Neural cell (in vitro differentiated cells): Measurements from ENCODE around the gene UBE2H. TPM values are rescaled to one million over a fixed set of nuclear protein-coding genes. Genes with fewer than 3 reads are reported as not detected.

Source experiments
- H2AFZ ChIP-seq: fragments of 200-600, 300-800 bp; sonication (generic), shearing (Covaris generic); 2 replicates; pipeline ENCODE4 v1.6.0; 2014; ENCODE audit warnings: low read depth, mild to moderate bottlenecking, antibody characterized with exemption, low read length, moderate library complexity
- H3F3A ChIP-seq: fragments of 200-600 bp; shearing (Covaris generic); 2 replicates; pipeline ENCODE4 v1.6.1; 2016; ENCODE audit warnings: mild to moderate bottlenecking, moderate library complexity, mixed read lengths, antibody characterized with exemption, low read length; ENCODE audit not compliant: insufficient read depth, poor library complexity, severe bottlenecking
- H3K27ac ChIP-seq: fragments of 200-600, 300-800 bp; sonication (generic), shearing (Covaris generic); 2 replicates; pipeline ENCODE4 v1.5.1; 2014; ENCODE audit warnings: mild to moderate bottlenecking, low read length, moderate library complexity
- H3K27me3 ChIP-seq: fragments of 300-800, 200-600 bp; sonication (generic), shearing (Covaris generic); 2 replicates; pipeline ENCODE4 v1.6.0; 2014; ENCODE audit warnings: mild to moderate bottlenecking, low read depth, low read length, moderate library complexity; ENCODE audit not compliant: insufficient read depth
- H3K36me3 ChIP-seq: fragments of 300-800, 200-600 bp; sonication (generic), shearing (Covaris generic); 2 replicates; pipeline ENCODE4 v1.5.1; 2014; ENCODE audit warnings: mild to moderate bottlenecking, antibody characterized with exemption, low read length, moderate library complexity; ENCODE audit not compliant: insufficient read depth
- H3K4me2 ChIP-seq: fragments of 300-800, 200-600 bp; sonication (generic), shearing (Covaris generic); 2 replicates; pipeline ENCODE4 v1.6.0; 2014; ENCODE audit warnings: mild to moderate bottlenecking, low read length
- H3K4me3 ChIP-seq: fragments of 300-800, 200-600 bp; sonication (generic), shearing (Covaris generic); 2 replicates; pipeline ENCODE4 v1.5.1; 2014; ENCODE audit warnings: mild to moderate bottlenecking, low read length, moderate library complexity
- H3K79me2 ChIP-seq: fragments of 200-600 bp; shearing (Covaris generic); replicated peaks from 2 replicates; pipeline ENCODE4 v1.6.0; 2014; ENCODE audit warnings: mild to moderate bottlenecking, low read length, moderate library complexity; ENCODE audit not compliant: insufficient read depth
- H3K9ac ChIP-seq: fragments of 300-800, 200-600 bp; sonication (generic), shearing (Covaris generic); 2 replicates; pipeline ENCODE4 v1.6.1; 2016; ENCODE audit warnings: mild to moderate bottlenecking, low read length, mixed read lengths
- H3K9me2 ChIP-seq: fragments of 200-600 bp; shearing (Covaris generic); 2 replicates; pipeline ENCODE4 v1.6.1; 2016; ENCODE audit warnings: mild to moderate bottlenecking, low read length, mixed read lengths; ENCODE audit not compliant: insufficient read depth
- H3K9me3 ChIP-seq: fragments of 200-600, 300-800 bp; sonication (generic), shearing (Covaris generic); 2 replicates; pipeline ENCODE4 v1.6.1; 2016; ENCODE audit warnings: mild to moderate bottlenecking, mixed run types, low read length, moderate library complexity, mixed read lengths
- H4K20me1 ChIP-seq: fragments of 200-600 bp; shearing (Covaris generic); 2 replicates; pipeline ENCODE4 v1.6.1; 2016; ENCODE audit warnings: mild to moderate bottlenecking, mixed run types; ENCODE audit not compliant: insufficient read depth
- EP300 ChIP-seq: fragments of 450-650 bp; conservative IDR thresholded peaks from 2 replicates; pipeline ENCODE4 v1.6.1; 2014; ENCODE audit warnings: antibody characterized with exemption, mild to moderate bottlenecking, moderate library complexity; ENCODE audit not compliant: poor library complexity, severe bottlenecking
- EZH2 ChIP-seq: fragments of 200-600, 300-800 bp; shearing (Covaris generic), sonication (generic); IDR thresholded peaks from 2 replicates; pipeline ENCODE4 v1.6.1; 2014; ENCODE audit warnings: antibody characterized with exemption, low read length, borderline replicate concordance, mild to moderate bottlenecking; ENCODE audit not compliant: insufficient read depth, poor library complexity, severe bottlenecking
- MXI1 ChIP-seq: fragments of 450-650 bp; conservative IDR thresholded peaks from 2 replicates; pipeline ENCODE4 v1.6.1; 2014; ENCODE audit warnings: antibody characterized with exemption, mild to moderate bottlenecking; ENCODE audit not compliant: poor library complexity, severe bottlenecking
- POLR2AphosphoS5 ChIP-seq: IDR thresholded peaks from 2 replicates; pipeline ENCODE4 v1.6.1; 2012
- RAD21 ChIP-seq: fragments of 450-650 bp; conservative IDR thresholded peaks from 2 replicates; pipeline ENCODE4 v1.6.1; 2014; ENCODE audit warnings: antibody characterized with exemption, mild to moderate bottlenecking, moderate library complexity
- SMC3 ChIP-seq: fragments of 450-650 bp; conservative IDR thresholded peaks from 2 replicates; pipeline ENCODE4 v1.6.1; 2014; ENCODE audit warnings: antibody characterized with exemption, mild to moderate bottlenecking, moderate library complexity; ENCODE audit not compliant: poor library complexity
- TAF1 ChIP-seq: IDR thresholded peaks from 2 replicates; pipeline ENCODE4 v1.6.1; 2012; ENCODE audit warnings: low read depth
- polyA plus RNA-seq: library from polyadenylated mRNA; depleted of rRNA; stranded (reverse); fragments of >200 nt; gene quantifications from 2 replicates; pipeline ENCODE4 v1.2.3, GENCODE V29; 2014
- TF ChIP-seq, protein P1 (sequence below): fragments of 450-650 bp; IDR thresholded peaks from 2 replicates; pipeline ENCODE4 v1.5.1; 2014; ENCODE audit warnings: antibody characterized with exemption, mild to moderate bottlenecking, moderate library complexity; ENCODE audit not compliant: poor library complexity, severe bottlenecking
- TF ChIP-seq, protein P2 (sequence below): IDR thresholded peaks from 2 replicates; pipeline ENCODE4 v1.6.1; 2012; ENCODE audit warnings: borderline replicate concordance

Gene UBE2H
- polyA plus RNA-seq, 1 donor from 2014 or later, result 96.1 TPM

DNA sequence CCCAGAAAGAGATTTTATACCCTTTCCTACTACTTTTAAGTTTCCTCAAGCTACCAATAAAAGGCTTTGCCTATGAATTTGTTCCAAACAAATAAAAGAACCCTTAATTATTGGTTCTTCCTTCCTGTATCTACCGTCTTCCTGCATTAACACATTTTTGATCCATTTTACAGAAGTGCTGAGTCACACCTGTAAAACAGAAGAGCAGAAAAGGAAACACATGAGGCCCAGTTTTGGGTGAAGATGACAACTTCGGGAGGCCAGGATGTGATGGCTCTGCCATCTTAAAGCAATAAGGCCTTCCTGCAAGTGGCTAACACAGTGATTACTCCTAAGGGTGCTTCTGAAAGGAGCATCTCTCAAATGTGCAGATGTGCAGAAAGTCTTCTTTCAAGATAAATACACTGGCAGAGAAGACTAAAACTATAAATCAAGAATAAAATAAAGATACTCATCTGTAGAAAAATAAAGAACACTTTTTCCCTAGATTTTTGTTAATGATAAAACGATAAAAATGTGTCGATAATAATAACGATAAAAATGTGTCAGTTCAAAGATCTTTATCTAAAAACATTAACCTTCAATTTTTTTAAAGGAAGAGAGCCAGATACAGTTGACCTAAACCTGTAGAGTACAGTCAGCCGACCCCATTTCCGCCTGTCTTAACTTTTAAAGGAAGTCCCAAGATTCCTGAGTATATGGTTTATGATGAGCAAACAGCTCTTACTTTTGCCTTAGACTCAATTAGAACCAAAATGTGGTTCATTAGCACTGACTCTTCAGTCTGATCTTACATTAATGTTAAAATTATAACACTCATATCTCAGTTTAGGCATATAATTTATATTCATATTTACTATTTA is 108.6 kb downstream of the UBE2H start:
- Histone ChIP-seq H4K20me1 (no peaks in the 10 kb centered on the region), H3K4me3 (no peak overlapping the region), H3K4me2 (no peak overlapping the region), H2AFZ (no peak overlapping the region), H3K9ac (no peak overlapping the region), H3K27me3 (no peaks in the 10 kb centered on the region), H3K27ac (no peak overlapping the region), H3K9me2 (no peaks in the 10 kb centered on the region), H3K79me2 (no peaks in the 10 kb centered on the region), H3K36me3 (no peaks in the 10 kb centered on the region), H3F3A (peaks cover 3% of the 10 kb centered on the region), H3K9me3 (no peaks in the 10 kb centered on the region)
- TF ChIP-seq POLR2AphosphoS5 (no peak), TAF1 (no peak), EZH2 (no peak), RAD21 (no peak), SMC3 (no peak), MXI1 (no peak), EP300 (no peak)
- TF ChIP-seq, protein P1, sequence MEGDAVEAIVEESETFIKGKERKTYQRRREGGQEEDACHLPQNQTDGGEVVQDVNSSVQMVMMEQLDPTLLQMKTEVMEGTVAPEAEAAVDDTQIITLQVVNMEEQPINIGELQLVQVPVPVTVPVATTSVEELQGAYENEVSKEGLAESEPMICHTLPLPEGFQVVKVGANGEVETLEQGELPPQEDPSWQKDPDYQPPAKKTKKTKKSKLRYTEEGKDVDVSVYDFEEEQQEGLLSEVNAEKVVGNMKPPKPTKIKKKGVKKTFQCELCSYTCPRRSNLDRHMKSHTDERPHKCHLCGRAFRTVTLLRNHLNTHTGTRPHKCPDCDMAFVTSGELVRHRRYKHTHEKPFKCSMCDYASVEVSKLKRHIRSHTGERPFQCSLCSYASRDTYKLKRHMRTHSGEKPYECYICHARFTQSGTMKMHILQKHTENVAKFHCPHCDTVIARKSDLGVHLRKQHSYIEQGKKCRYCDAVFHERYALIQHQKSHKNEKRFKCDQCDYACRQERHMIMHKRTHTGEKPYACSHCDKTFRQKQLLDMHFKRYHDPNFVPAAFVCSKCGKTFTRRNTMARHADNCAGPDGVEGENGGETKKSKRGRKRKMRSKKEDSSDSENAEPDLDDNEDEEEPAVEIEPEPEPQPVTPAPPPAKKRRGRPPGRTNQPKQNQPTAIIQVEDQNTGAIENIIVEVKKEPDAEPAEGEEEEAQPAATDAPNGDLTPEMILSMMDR, result no peak
- TF ChIP-seq, protein P2, sequence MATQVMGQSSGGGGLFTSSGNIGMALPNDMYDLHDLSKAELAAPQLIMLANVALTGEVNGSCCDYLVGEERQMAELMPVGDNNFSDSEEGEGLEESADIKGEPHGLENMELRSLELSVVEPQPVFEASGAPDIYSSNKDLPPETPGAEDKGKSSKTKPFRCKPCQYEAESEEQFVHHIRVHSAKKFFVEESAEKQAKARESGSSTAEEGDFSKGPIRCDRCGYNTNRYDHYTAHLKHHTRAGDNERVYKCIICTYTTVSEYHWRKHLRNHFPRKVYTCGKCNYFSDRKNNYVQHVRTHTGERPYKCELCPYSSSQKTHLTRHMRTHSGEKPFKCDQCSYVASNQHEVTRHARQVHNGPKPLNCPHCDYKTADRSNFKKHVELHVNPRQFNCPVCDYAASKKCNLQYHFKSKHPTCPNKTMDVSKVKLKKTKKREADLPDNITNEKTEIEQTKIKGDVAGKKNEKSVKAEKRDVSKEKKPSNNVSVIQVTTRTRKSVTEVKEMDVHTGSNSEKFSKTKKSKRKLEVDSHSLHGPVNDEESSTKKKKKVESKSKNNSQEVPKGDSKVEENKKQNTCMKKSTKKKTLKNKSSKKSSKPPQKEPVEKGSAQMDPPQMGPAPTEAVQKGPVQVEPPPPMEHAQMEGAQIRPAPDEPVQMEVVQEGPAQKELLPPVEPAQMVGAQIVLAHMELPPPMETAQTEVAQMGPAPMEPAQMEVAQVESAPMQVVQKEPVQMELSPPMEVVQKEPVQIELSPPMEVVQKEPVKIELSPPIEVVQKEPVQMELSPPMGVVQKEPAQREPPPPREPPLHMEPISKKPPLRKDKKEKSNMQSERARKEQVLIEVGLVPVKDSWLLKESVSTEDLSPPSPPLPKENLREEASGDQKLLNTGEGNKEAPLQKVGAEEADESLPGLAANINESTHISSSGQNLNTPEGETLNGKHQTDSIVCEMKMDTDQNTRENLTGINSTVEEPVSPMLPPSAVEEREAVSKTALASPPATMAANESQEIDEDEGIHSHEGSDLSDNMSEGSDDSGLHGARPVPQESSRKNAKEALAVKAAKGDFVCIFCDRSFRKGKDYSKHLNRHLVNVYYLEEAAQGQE, result no peak

DNA sequence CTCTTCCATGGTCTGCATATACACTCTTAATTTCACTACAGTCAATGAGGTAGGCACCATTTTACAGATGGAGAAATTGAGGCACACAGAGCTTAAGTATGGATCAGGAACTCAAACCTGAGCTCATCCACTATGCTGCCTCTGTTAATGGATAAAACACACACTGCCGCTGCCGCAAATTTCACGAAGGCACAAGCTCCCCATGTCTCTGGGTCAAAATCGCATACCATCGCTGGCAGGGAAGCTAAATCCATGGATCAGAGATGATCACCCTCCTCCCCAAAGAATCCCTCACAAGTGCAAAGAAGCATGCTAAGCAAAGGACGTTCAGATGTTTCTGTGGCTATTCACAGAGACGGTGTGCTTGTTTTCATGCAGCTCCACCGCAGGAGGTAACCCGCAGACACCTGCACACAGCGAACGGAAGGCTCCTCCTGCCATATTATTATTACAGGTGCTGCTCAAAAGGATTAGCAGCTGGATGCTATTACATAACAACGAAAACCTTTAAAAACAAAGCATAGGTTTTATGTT is 109.3 kb downstream of the UBE2H start:
- H4K20me1 ChIP-seq, result no peaks in the 10 kb centered on the region
- no peaks in the 10 kb centered on the region for H3K9me2 ChIP-seq
- no peaks in the 10 kb centered on the region for H3K79me2 ChIP-seq
- no peaks in the 10 kb centered on the region for H3K9me3 ChIP-seq
- no peak for TF ChIP-seq EP300
- TF ChIP-seq POLR2AphosphoS5, result peak; percentile 10
- H2AFZ ChIP-seq, result no peak overlapping the region
- H3K9ac ChIP-seq, result no peak overlapping the region
- peaks cover 6% of the 10 kb centered on the region for H3K36me3 ChIP-seq
- no peaks in the 10 kb centered on the region for H3K27me3 ChIP-seq
- no peak overlapping the region for H3K4me3 ChIP-seq
- H3F3A ChIP-seq, result peaks cover 3% of the 10 kb centered on the region
- H3K4me2 ChIP-seq, result no peak overlapping the region
- no peak overlapping the region for H3K27ac ChIP-seq
